Common myeloid progenitor, CD34-positive (primary cell): Measurements from ENCODE around the gene COPB1.
"Not testable (repeated sequence)": the region's sequence is repeated elsewhere in the genome, so short reads cannot be mapped to it uniquely, and the experiment has no call there.

Experiments used
- CTCF ChIA-PET: fragments of 350-600 bp; sonication (Branson Sonifier 250); formaldehyde crosslinking; loops from one replicate; lab custom pipeline; 2021; ENCODE audit warnings: antibody characterized with exemption; lab: Charles Lee
- POLR2A ChIA-PET: fragments of 350-600 bp; sonication (Branson Sonifier 250); formaldehyde crosslinking; loops from one replicate; lab custom pipeline; 2021; ENCODE audit warnings: antibody characterized with exemption; lab: Charles Lee
- DNase-seq, 3 donors: peaks; one replicate each; pipeline versions ENCODE4 v3.0.0 to v3.0.0-alpha.2; 2013
- H3K27ac ChIP-seq, 2 experiments: 1 replicate in 1 of 2; 2 replicates in 1 of 2; pipeline ENCODE4 v1.7.0; 2013; ENCODE audit warnings: inconsistent platforms in 2 of 2, low read length in 2 of 2, mild to moderate bottlenecking in 2 of 2, low read depth in 1 of 2, moderate library complexity in 1 of 2; ENCODE audit not compliant: severe bottlenecking in 2 of 2, insufficient read depth in 1 of 2, poor library complexity in 1 of 2
- H3K27me3 ChIP-seq, 5 experiments: replicated peaks in 2 of 5; 1 replicate in 3 of 5; 2 replicates in 2 of 5; pipeline versions ENCODE4 v1.6.1 to v1.7.0; 2013; ENCODE audit warnings: low read length in 4 of 5, mild to moderate bottlenecking in 2 of 5, moderate library complexity in 2 of 5, inconsistent platforms in 1 of 5; ENCODE audit not compliant: insufficient read depth in 5 of 5, control insufficient read depth in 4 of 5
- H3K36me3 ChIP-seq, 4 experiments: 1 replicate in 2 of 4; 2 replicates in 2 of 4; pipeline versions ENCODE4 v1.6.1 to v1.7.0; 2013; ENCODE audit warnings: low read length in 3 of 4, control low read depth in 1 of 4, mild to moderate bottlenecking in 1 of 4; ENCODE audit not compliant: control insufficient read depth in 4 of 4, insufficient read depth in 4 of 4
- H3K4me1 ChIP-seq, 4 experiments: 1 replicate in 3 of 4; 2 replicates in 1 of 4; pipeline versions ENCODE4 v1.6.1 to v1.7.1; 2013; ENCODE audit warnings: low read length in 3 of 4, mild to moderate bottlenecking in 3 of 4, control low read depth in 1 of 4, inconsistent platforms in 1 of 4, moderate library complexity in 1 of 4; ENCODE audit not compliant: control insufficient read depth in 4 of 4, insufficient read depth in 4 of 4; ENCODE audit errors: control extremely low read depth in 1 of 4
- H3K4me3 ChIP-seq, 7 experiments: 1 replicate in 4 of 7; 2 replicates in 3 of 7; pipeline versions ENCODE4 v1.5.1 to v1.7.0; 2013; ENCODE audit warnings: mild to moderate bottlenecking in 7 of 7, low read length in 6 of 7, moderate library complexity in 6 of 7, inconsistent platforms in 2 of 7, low read depth in 2 of 7, control low read depth in 1 of 7; ENCODE audit not compliant: insufficient read depth in 4 of 7, control insufficient read depth in 1 of 7; ENCODE audit errors: extremely low read depth in 1 of 7
- H3K9me3 ChIP-seq, 5 experiments: 1 replicate in 4 of 5; 2 replicates in 1 of 5; pipeline versions ENCODE4 v1.6.1 to v1.7.1; 2013; ENCODE audit warnings: low read length in 4 of 5, mild to moderate bottlenecking in 2 of 5, inconsistent platforms in 1 of 5, low read depth in 1 of 5, moderate library complexity in 1 of 5; ENCODE audit not compliant: control insufficient read depth in 4 of 5, insufficient read depth in 2 of 5; ENCODE audit errors: control extremely low read depth in 1 of 5
- WGBS: methylation state at CpG from one replicate; pipeline ENCODE4 v1.1.5; 2013; ENCODE audit not compliant: insufficient coverage; 5-methylcytosine and 5-hydroxymethylcytosine counted together

Gene COPB1

GRCh38 chr11:14541192-14541947 lies 41.8 kb upstream of the COPB1 start:
- Histone ChIP-seq H3K36me3 (no peaks in the 10 kb centered on the region), H3K27ac (no peak overlapping the region), H3K27me3 (peaks cover 0 to 25% (median 11%) of the 10 kb centered on the region in 5 experiments), H3K4me1 (peaks cover 0 to 49% (median 5%) of the 10 kb centered on the region in 4 experiments), H3K4me3 (no peak overlapping the region), H3K9me3 (no peaks in the 10 kb centered on the region)
- DNase-seq: no peak
- 100% methylated on average over 4 of the region's 6 CpGs for WGBS
- CTCF ChIA-PET: interaction anchor here (0.7 to 1.5 kb wide), 3 partner anchors 8 to 367 kb away, joined by 3 to 6 read pairs (median 3); no protein-coding TSS in a partner anchor
- POLR2A ChIA-PET: no interaction called here

GRCh38 chr11:14539982-14540421 lies 40.4 kb upstream of the COPB1 start:
- Histone ChIP-seq H3K4me3 (no peak overlapping the region), H3K27ac (no peak overlapping the region), H3K27me3 (peaks cover 0 to 25% (median 11%) of the 10 kb centered on the region in 5 experiments), H3K9me3 (no peaks in the 10 kb centered on the region), H3K36me3 (no peaks in the 10 kb centered on the region), H3K4me1 (peaks cover 0 to 41% (median 1%) of the 10 kb centered on the region in 4 experiments)
- DNase-seq: no peak
- WGBS: 95% methylated on average over 4 of the region's 4 CpGs
- CTCF ChIA-PET: interaction anchor here (1.4 kb wide), 1 partner anchor 366 kb away, joined by 4 read pairs; no protein-coding TSS in a partner anchor
- POLR2A ChIA-PET: no interaction called here

- no peaks in the 10 kb centered on the region for H3K9me3 ChIP-seq
- peaks cover 0 to 25% (median 11%) of the 10 kb centered on the region in 5 experiments for H3K27me3 ChIP-seq
- ChIA-PET POLR2A (interaction anchor here (0.5 kb wide), 1 partner anchor 77 kb away, joined by 4 read pairs; no protein-coding TSS in a partner anchor), CTCF (interaction anchor here (0.9 to 1.5 kb wide), 6 partner anchors 9 to 367 kb away, joined by 3 to 5 read pairs (median 4); partner anchors contain the start of gene PSMA1)
- DNase-seq: no peak
- no peak overlapping the region for H3K27ac ChIP-seq
- H3K4me3 ChIP-seq: no peak overlapping the region
- H3K36me3 ChIP-seq: no peaks in the 10 kb centered on the region
- whole genome bisulfite sequencing: no CpG with 5 or more reads among the region's 3 CpGs
- peaks cover 0 to 33% (median 1%) of the 10 kb centered on the region in 4 experiments for H3K4me1 ChIP-seq
Measured at GRCh38 chr11:14538926-14539554, 39.4 kb upstream of the COPB1 start.

GRCh38 chr11:14538271-14538925 lies 38.8 kb upstream of the COPB1 start:
- ChIA-PET POLR2A (no interaction called here), CTCF (interaction anchor here (0.8 to 1.5 kb wide), 10 partner anchors 8 to 210 kb away, joined by 3 to 5 read pairs (median 3); partner anchors contain the start of gene PSMA1)
- H3K9me3 ChIP-seq: no peaks in the 10 kb centered on the region
- 88% methylated on average over 4 of the region's 6 CpGs for WGBS
- H3K4me1 ChIP-seq: peaks cover 0 to 31% (median 1%) of the 10 kb centered on the region in 4 experiments
- no peaks in the 10 kb centered on the region for H3K36me3 ChIP-seq
- H3K4me3 ChIP-seq: no peak overlapping the region
- H3K27me3 ChIP-seq: peaks cover 0 to 27% (median 11%) of the 10 kb centered on the region in 5 experiments
- DNase-seq: no peak
- no peak overlapping the region for H3K27ac ChIP-seq

GRCh38 chr11:14537134-14537599 lies 37.6 kb upstream of the COPB1 start:
- 8% methylated on average over 2 of the region's 5 CpGs for WGBS
- no peaks in the 10 kb centered on the region for H3K36me3 ChIP-seq
- H3K27ac ChIP-seq: no peak overlapping the region
- POLR2A ChIA-PET: interaction anchor here (0.8 kb wide), 1 partner anchor 21 kb away, joined by 3 read pairs; no protein-coding TSS in a partner anchor
- peaks cover 0 to 20% (median 1%) of the 10 kb centered on the region in 4 experiments for H3K4me1 ChIP-seq
- H3K4me3 ChIP-seq: peak overlapping the region in 3 of 7 experiments; percentile 29 to 49 (median 35)
- CTCF ChIA-PET: interaction anchor here (0.9 to 1.3 kb wide), 6 partner anchors 10 to 371 kb away, joined by 3 to 5 read pairs (median 3); no protein-coding TSS in a partner anchor
- no peaks in the 10 kb centered on the region for H3K9me3 ChIP-seq
- peaks cover 0 to 23% (median 8%) of the 10 kb centered on the region in 5 experiments for H3K27me3 ChIP-seq
- DNase-seq: peak; percentile 57 to 86 (median 75)

- H3K9me3 ChIP-seq, DNase-seq, POLR2A ChIA-PET, H3K36me3 ChIP-seq, H3K27ac ChIP-seq, H3K4me1 ChIP-seq, H3K4me3 ChIP-seq: not testable (repeated sequence)
- 100% methylated on average over 3 of the region's 4 CpGs for WGBS
- peaks cover 0 to 11% (median 3%) of the 10 kb centered on the region in 5 experiments for H3K27me3 ChIP-seq
- CTCF ChIA-PET: interaction anchor here (1.4 kb wide), 1 partner anchor 373 kb away, joined by 5 read pairs; no protein-coding TSS in a partner anchor
Measured at GRCh38 chr11:14535166-14535565, 35.6 kb upstream of the COPB1 start.
